PC-9 (cell line): ENCODE results near the gene PIAS3. TPM values are rescaled to one million over a fixed set of nuclear protein-coding genes. Genes with fewer than 3 reads are reported as not detected.

Source experiments
- BruUV-seq: library from RNA; stranded (reverse); fragments of 400-500 nt; replicated peaks from 2 replicates; lab custom pipeline; 2021; lab: Mats Ljungman, UMichigan
- CTCF ChIA-PET: fragments of 300-600 bp; sonication (Branson Sonifier 250); formaldehyde crosslinking; loops from one replicate; lab custom pipeline; 2022; ENCODE audit warnings: antibody characterized with exemption; lab: Charles Lee
- POLR2A ChIA-PET: fragments of 300-600 bp; sonication (Branson Sonifier 250); formaldehyde crosslinking; loops from one replicate; lab custom pipeline; 2022; ENCODE audit warnings: antibody characterized with exemption; ENCODE audit not compliant: unreplicated experiment; lab: Charles Lee
- DNase-seq, 2 experiments: peaks; one replicate each; pipeline versions ENCODE4 v3.0.0 to v3.0.0-alpha.2; 2015 to 2022; ENCODE audit warnings: mixed read lengths in 1 of 2
- H2AFZ ChIP-seq: fragments of 200-600 bp; sonication (generic); 2 replicates; pipeline ENCODE4 v1.8.1; 2017; ENCODE audit warnings: antibody characterized with exemption
- H3F3A ChIP-seq: fragments of 200-600 bp; sonication (generic); 2 replicates; pipeline ENCODE4 v1.8.1; 2017; ENCODE audit warnings: antibody characterized with exemption, mild to moderate bottlenecking, low read depth; ENCODE audit not compliant: insufficient read depth
- H3K27ac ChIP-seq: fragments of 200-600 bp; sonication (generic); 2 replicates; pipeline ENCODE4 v1.6.1; 2016; ENCODE audit warnings: mixed run types
- H3K27me3 ChIP-seq: fragments of 200-600 bp; sonication (generic); 2 replicates; pipeline ENCODE4 v1.6.1; 2016; ENCODE audit warnings: low read depth, mixed run types; ENCODE audit not compliant: insufficient read depth
- H3K36me3 ChIP-seq: fragments of 200-600 bp; sonication (generic); 2 replicates; pipeline ENCODE4 v1.6.1; 2016; ENCODE audit warnings: low read depth, mixed run types
- H3K4me1 ChIP-seq: fragments of 200-600 bp; sonication (generic); replicated peaks from 2 replicates; pipeline ENCODE4 v1.6.1; 2016; ENCODE audit warnings: mixed run types; ENCODE audit not compliant: insufficient read depth
- H3K4me2 ChIP-seq: fragments of 200-600 bp; sonication (generic); 2 replicates; pipeline ENCODE4 v1.6.1; 2017; ENCODE audit warnings: mixed run types
- H3K4me3 ChIP-seq: fragments of 200-600 bp; sonication (generic); 2 replicates; pipeline ENCODE4 v1.6.1; 2016; ENCODE audit warnings: mixed run types
- H3K79me2 ChIP-seq: fragments of 200-600 bp; sonication (generic); 2 replicates; pipeline ENCODE4 v1.6.1; 2017; ENCODE audit warnings: low read depth, mixed run types
- H3K9me2 ChIP-seq: fragments of 200-600 bp; sonication (generic); 2 replicates; pipeline ENCODE4 v1.8.1; 2017; ENCODE audit warnings: mild to moderate bottlenecking; ENCODE audit not compliant: insufficient read depth
- H3K9me3 ChIP-seq: fragments of 200-600 bp; sonication (generic); 2 replicates; pipeline ENCODE4 v1.8.1; 2016; ENCODE audit warnings: low read depth; ENCODE audit not compliant: insufficient read depth
- H4K20me1 ChIP-seq: fragments of 200-600 bp; sonication (generic); 2 replicates; pipeline ENCODE4 v1.8.1; 2017; ENCODE audit not compliant: insufficient read depth
- EZH2 ChIP-seq: fragments of 200-600 bp; sonication (generic); IDR thresholded peaks from 2 replicates; pipeline ENCODE4 v1.8.0; 2017; ENCODE audit warnings: antibody characterized with exemption, low read depth
- intact Hi-C: fragments of 100-400 bp; cut with micrococcal nuclease; formaldehyde crosslinking; loops from one replicate; pipeline ENCODE4 v1.10.0; 2022; ENCODE audit not compliant: unreplicated experiment
- total RNA-seq: library from RNA; stranded (reverse); gene quantifications from 2 replicates; pipeline ENCODE4 v1.2.3, GENCODE V29; 2021
- TF ChIP-seq, protein P1 (sequence below): fragments of 200-600 bp; sonication (generic); conservative IDR thresholded peaks from 2 replicates; pipeline ENCODE4 v1.6.1; 2017; ENCODE audit warnings: mixed run types, antibody characterized with exemption, mild to moderate bottlenecking, moderate library complexity

PIAS3 gene
- total RNA-seq, 1 experiment from 2014 or later = 57.8 TPM

DNA sequence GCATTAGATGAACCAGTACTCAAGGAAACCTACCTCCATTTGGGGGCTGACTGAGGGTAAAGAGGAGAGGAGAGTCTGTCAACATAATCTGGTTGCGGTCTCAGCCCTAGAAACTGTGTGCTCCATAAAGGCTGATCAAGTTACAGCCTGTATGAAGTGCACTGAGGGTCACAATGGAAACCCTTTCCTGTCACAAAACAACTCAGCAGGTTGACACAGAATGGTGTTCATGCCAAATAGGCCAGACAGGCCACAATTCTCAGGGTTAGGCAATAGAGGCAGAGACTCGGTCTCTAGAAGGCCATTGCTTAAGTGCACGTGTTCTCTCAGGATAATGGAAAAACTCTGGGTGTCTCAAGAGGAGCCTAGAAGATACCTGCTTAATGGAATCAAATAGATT is 30.8 kb upstream of the PIAS3 start:
- intact Hi-C loops = no loop called here
- H4K20me1 ChIP-seq = no peaks in the 10 kb centered on the region
- CTCF ChIA-PET = no interaction called here

DNA sequence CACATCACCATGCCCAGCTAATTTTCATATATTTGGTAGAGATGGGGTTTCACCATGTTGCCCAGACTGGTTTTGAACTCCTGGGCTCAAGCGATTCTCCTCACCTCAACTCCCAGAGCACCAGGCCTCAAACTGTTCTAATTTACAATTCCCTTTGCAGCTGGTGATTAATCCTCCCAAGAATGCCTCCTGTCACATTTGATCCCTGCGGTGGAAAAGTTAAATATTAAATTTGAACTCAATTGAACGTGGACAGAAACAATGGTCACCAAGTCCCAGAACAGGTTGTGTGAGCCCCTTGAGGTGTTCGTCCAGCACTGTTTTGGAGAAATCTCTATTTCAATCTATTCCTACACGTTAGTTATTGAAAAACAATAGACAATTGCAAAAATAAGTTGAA is 28.8 kb upstream of the PIAS3 start:
- Histone ChIP-seq H3K9me3 (no peaks in the 10 kb centered on the region), H3K4me1 (peaks cover 46% of the 10 kb centered on the region), H3K36me3 (no peaks in the 10 kb centered on the region), H3K27ac (no peak overlapping the region), H4K20me1 (no peaks in the 10 kb centered on the region), H3K9me2 (no peaks in the 10 kb centered on the region), H3K27me3 (no peaks in the 10 kb centered on the region), H3K79me2 (no peaks in the 10 kb centered on the region), H3K4me3 (no peak overlapping the region), H3K4me2 (peak overlapping the region; percentile 40), H2AFZ (no peak overlapping the region), H3F3A (peaks cover 28% of the 10 kb centered on the region)
- CTCF ChIA-PET = no interaction called here
- DNase-seq = peak; percentile 28 to 80
- BruUV-seq = no TSS peak
- POLR2A ChIA-PET = no interaction called here
- TF ChIP-seq, protein P1, sequence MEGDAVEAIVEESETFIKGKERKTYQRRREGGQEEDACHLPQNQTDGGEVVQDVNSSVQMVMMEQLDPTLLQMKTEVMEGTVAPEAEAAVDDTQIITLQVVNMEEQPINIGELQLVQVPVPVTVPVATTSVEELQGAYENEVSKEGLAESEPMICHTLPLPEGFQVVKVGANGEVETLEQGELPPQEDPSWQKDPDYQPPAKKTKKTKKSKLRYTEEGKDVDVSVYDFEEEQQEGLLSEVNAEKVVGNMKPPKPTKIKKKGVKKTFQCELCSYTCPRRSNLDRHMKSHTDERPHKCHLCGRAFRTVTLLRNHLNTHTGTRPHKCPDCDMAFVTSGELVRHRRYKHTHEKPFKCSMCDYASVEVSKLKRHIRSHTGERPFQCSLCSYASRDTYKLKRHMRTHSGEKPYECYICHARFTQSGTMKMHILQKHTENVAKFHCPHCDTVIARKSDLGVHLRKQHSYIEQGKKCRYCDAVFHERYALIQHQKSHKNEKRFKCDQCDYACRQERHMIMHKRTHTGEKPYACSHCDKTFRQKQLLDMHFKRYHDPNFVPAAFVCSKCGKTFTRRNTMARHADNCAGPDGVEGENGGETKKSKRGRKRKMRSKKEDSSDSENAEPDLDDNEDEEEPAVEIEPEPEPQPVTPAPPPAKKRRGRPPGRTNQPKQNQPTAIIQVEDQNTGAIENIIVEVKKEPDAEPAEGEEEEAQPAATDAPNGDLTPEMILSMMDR = no peak
- TF ChIP-seq EZH2 = no peak
- intact Hi-C loops = no loop called here

More for the DNA sequence above, 30.8 kb upstream of the PIAS3 start:
- POLR2A ChIA-PET = no interaction called here
- H3K4me1 ChIP-seq = peaks cover 58% of the 10 kb centered on the region
- no peaks in the 10 kb centered on the region for H3K36me3 ChIP-seq
- H3K9me3 ChIP-seq = no peaks in the 10 kb centered on the region
- H3K27me3 ChIP-seq = no peaks in the 10 kb centered on the region
- H3K27ac ChIP-seq = no peak overlapping the region
- peak overlapping the region; percentile 11; the same call in 1 of the 2 replicates for H3K4me2 ChIP-seq
- no peak overlapping the region for H2AFZ ChIP-seq
- TF ChIP-seq, protein P1 = no peak
- no peak for TF ChIP-seq EZH2
- no TSS peak for BruUV-seq
- DNase-seq = no peak
- H3K79me2 ChIP-seq = no peaks in the 10 kb centered on the region
- H3F3A ChIP-seq = peaks cover 35% of the 10 kb centered on the region
- H3K4me3 ChIP-seq = no peak overlapping the region
- H3K9me2 ChIP-seq = no peaks in the 10 kb centered on the region

DNA sequence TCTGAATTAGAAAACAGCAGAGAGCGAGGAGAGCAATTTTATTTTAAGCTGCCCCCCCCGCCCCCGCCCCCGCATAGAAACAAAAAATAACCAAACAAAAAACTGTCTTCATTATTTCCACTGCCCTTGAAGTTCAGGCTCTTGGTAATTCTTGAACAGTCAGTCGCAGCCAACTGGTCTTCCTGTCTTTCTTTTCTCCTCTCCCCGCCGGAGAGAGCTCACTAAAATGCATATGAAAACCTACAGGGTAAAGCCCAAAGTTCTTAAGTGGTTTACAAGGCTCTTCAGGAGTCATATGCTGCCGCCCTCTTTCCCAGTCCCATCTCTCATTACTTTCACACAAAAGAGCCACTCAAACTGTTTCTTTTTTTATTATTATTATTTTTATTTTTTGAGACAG is 27.9 kb upstream of the PIAS3 start:
- BruUV-seq = no TSS peak
- H3K27ac ChIP-seq = no peak overlapping the region
- no peaks in the 10 kb centered on the region for H3K79me2 ChIP-seq
- no peaks in the 10 kb centered on the region for H3K9me2 ChIP-seq
- no peak for DNase-seq
- ChIA-PET POLR2A (no interaction called here), CTCF (no interaction called here)
- no peak overlapping the region for H3K4me3 ChIP-seq
- H3F3A ChIP-seq = peaks cover 23% of the 10 kb centered on the region
- H4K20me1 ChIP-seq = no peaks in the 10 kb centered on the region
- H3K4me2 ChIP-seq = no peak overlapping the region
- no peaks in the 10 kb centered on the region for H3K27me3 ChIP-seq
- H3K9me3 ChIP-seq = no peaks in the 10 kb centered on the region
- no peak overlapping the region for H2AFZ ChIP-seq
- TF ChIP-seq, protein P1 = no peak
- TF ChIP-seq EZH2 = no peak
- H3K4me1 ChIP-seq = peaks cover 41% of the 10 kb centered on the region
- intact Hi-C loops = no loop called here
- H3K36me3 ChIP-seq = no peaks in the 10 kb centered on the region
